Measurements from ENCODE around the gene DZIP3.

DNA sequence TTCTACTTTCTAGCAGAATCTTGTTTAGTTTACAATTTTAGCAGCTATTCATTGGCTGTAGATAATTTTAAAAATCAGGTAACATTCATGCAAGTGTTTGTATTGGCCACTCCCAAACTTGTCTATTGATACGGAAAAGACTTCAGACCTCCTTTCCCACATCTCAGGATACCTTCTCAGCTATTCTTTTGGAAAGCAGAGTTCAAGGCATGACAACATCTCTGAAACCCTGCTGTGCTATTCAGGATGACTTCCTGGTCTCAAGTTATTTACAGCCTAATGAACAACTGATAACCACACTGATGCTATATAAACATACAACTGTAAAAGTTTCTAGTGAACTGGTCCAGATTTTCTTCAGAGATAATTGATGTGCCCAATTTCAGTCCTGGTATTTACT, 55.8 kb downstream of the DZIP3 start:
- TF ChIP-seq, protein P1, sequence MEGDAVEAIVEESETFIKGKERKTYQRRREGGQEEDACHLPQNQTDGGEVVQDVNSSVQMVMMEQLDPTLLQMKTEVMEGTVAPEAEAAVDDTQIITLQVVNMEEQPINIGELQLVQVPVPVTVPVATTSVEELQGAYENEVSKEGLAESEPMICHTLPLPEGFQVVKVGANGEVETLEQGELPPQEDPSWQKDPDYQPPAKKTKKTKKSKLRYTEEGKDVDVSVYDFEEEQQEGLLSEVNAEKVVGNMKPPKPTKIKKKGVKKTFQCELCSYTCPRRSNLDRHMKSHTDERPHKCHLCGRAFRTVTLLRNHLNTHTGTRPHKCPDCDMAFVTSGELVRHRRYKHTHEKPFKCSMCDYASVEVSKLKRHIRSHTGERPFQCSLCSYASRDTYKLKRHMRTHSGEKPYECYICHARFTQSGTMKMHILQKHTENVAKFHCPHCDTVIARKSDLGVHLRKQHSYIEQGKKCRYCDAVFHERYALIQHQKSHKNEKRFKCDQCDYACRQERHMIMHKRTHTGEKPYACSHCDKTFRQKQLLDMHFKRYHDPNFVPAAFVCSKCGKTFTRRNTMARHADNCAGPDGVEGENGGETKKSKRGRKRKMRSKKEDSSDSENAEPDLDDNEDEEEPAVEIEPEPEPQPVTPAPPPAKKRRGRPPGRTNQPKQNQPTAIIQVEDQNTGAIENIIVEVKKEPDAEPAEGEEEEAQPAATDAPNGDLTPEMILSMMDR (IDR thresholded peaks at IDR 0.05) = no peak
- no peak for TF ChIP-seq CREB1 (CRISPR knock-in tag; IDR thresholded peaks at IDR 0.05)
- TF ChIP-seq, protein P2, sequence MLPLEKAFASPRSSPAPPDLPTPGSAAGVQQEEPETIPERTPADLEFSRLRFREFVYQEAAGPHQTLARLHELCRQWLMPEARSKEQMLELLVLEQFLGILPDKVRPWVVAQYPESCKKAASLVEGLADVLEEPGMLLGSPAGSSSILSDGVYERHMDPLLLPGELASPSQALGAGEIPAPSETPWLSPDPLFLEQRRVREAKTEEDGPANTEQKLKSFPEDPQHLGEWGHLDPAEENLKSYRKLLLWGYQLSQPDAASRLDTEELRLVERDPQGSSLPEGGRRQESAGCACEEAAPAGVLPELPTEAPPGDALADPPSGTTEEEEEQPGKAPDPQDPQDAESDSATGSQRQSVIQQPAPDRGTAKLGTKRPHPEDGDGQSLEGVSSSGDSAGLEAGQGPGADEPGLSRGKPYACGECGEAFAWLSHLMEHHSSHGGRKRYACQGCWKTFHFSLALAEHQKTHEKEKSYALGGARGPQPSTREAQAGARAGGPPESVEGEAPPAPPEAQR (CRISPR knock-in tag; IDR thresholded peaks at IDR 0.05) = no peak
- TF ChIP-seq, protein P3, sequence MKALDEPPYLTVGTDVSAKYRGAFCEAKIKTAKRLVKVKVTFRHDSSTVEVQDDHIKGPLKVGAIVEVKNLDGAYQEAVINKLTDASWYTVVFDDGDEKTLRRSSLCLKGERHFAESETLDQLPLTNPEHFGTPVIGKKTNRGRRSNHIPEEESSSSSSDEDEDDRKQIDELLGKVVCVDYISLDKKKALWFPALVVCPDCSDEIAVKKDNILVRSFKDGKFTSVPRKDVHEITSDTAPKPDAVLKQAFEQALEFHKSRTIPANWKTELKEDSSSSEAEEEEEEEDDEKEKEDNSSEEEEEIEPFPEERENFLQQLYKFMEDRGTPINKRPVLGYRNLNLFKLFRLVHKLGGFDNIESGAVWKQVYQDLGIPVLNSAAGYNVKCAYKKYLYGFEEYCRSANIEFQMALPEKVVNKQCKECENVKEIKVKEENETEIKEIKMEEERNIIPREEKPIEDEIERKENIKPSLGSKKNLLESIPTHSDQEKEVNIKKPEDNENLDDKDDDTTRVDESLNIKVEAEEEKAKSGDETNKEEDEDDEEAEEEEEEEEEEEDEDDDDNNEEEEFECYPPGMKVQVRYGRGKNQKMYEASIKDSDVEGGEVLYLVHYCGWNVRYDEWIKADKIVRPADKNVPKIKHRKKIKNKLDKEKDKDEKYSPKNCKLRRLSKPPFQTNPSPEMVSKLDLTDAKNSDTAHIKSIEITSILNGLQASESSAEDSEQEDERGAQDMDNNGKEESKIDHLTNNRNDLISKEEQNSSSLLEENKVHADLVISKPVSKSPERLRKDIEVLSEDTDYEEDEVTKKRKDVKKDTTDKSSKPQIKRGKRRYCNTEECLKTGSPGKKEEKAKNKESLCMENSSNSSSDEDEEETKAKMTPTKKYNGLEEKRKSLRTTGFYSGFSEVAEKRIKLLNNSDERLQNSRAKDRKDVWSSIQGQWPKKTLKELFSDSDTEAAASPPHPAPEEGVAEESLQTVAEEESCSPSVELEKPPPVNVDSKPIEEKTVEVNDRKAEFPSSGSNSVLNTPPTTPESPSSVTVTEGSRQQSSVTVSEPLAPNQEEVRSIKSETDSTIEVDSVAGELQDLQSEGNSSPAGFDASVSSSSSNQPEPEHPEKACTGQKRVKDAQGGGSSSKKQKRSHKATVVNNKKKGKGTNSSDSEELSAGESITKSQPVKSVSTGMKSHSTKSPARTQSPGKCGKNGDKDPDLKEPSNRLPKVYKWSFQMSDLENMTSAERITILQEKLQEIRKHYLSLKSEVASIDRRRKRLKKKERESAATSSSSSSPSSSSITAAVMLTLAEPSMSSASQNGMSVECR (CRISPR knock-in tag; IDR thresholded peaks at IDR 0.05; ENCODE audit: borderline replicate concordance) = no peak
- TF ChIP-seq, protein P4, sequence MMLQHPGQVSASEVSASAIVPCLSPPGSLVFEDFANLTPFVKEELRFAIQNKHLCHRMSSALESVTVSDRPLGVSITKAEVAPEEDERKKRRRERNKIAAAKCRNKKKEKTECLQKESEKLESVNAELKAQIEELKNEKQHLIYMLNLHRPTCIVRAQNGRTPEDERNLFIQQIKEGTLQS (CRISPR knock-in tag; conservative IDR thresholded peaks at IDR 0.05) = no peak
- TF ChIP-seq, protein P5, sequence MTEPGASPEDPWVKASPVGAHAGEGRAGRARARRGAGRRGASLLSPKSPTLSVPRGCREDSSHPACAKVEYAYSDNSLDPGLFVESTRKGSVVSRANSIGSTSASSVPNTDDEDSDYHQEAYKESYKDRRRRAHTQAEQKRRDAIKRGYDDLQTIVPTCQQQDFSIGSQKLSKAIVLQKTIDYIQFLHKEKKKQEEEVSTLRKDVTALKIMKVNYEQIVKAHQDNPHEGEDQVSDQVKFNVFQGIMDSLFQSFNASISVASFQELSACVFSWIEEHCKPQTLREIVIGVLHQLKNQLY (CRISPR knock-in tag; IDR thresholded peaks at IDR 0.05) = no peak
- TF ChIP-seq CBFB (CRISPR knock-in tag; IDR thresholded peaks at IDR 0.05; ENCODE audit: low read depth) = no peak
- TF ChIP-seq, protein P6, sequence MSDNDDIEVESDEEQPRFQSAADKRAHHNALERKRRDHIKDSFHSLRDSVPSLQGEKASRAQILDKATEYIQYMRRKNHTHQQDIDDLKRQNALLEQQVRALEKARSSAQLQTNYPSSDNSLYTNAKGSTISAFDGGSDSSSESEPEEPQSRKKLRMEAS (CRISPR knock-in tag; IDR thresholded peaks at IDR 0.05) = no peak
- no peak for TF ChIP-seq NR3C1 (CRISPR knock-in tag; conservative IDR thresholded peaks at IDR 0.05; ENCODE audit: low read depth)
- TF ChIP-seq ETV6 (CRISPR knock-in tag; IDR thresholded peaks at IDR 0.05) = no peak
- TF ChIP-seq TCF7 (CRISPR knock-in tag; IDR thresholded peaks at IDR 0.05; ENCODE audit: low read depth) = no peak
- TF ChIP-seq PRRX2 (CRISPR knock-in tag; IDR thresholded peaks at IDR 0.05) = no peak
- no peak for TF ChIP-seq ZNF423 (CRISPR knock-in tag; IDR thresholded peaks at IDR 0.05)

Data from WTC11 (cell line).